ENCODE data around the gene PANX1.

PANX1 gene

GRCh38 chr11:94129512-94130297 lies 1.1 kb downstream of the PANX1 start:
- in situ Hi-C loops (cut with HindIII; ENCODE audit: low sequenced_read_pairs), result no loop called here

DNA sequence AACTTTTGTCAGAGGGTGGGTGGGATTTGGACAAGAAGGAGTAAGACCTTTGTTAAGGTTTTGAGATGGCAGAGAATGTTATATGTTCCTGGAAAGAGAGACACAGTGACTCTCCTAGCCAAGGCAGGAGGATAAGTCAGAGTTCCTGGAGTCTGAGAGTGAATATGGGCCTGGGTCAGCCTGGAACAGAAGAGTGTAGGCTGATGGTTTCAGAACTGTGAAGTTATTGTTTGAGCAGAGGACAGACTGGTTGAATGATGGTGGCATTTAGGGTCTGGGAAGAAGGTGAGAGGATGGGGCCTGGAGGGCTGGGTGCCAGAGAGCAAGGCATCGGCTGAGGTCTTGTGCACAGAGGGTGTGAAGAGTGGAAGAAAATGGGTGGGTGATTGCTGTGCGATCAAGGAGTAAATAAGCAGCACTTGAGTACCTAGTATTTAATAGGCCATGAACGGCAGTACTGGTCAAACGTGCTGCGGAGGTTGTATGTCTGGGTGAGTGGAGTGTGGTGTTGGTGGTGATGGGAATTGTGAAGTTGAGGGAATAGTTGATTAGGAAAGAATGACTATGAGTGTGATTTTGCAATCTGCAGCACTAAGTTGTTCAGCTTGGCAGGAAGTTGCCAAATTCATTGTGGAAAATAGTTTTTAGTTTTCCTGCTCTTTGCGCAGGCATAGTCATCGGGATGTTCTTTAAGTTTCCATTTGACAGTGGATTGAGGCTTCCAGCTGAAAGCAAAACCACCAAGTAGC lies 1.8 kb downstream of the PANX1 start:
- in situ Hi-C loops (cut with HindIII; ENCODE audit: low sequenced_read_pairs), result no loop called here

GRCh38 chr11:94131047-94131717 lies 2.5 kb downstream of the PANX1 start:
- in situ Hi-C loops (cut with HindIII; ENCODE audit: low sequenced_read_pairs), result no loop called here

DNA sequence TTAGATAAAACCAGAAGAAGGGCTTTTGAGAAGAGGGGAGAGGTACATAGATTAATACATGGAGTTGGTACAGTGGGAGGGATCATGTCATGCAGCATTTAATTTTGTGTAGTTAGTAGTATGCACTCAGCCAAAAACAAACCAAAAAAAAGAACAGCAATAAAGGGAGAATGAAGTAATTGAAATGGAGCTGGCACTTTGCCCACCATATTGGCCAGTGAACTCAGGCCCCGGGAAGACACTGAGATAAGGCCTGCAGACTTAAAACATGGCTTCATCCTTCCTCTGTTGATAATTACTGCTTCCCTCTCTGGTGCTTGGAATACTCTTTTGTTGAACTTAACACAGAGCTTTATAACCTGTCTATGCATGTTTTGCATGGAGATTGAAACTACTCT lies 3.1 kb downstream of the PANX1 start:
- in situ Hi-C loops (cut with HindIII; ENCODE audit: low sequenced_read_pairs), result no loop called here

GRCh38 chr11:94132152-94132558 lies 3.5 kb downstream of the PANX1 start:
- in situ Hi-C loops (cut with HindIII; ENCODE audit: low sequenced_read_pairs), result no loop called here

- in situ Hi-C loops (cut with HindIII; ENCODE audit: low sequenced_read_pairs), result no loop called here
These were observed 4.3 kb downstream of the PANX1 start for GRCh38 chr11:94132823-94133408.

DNA sequence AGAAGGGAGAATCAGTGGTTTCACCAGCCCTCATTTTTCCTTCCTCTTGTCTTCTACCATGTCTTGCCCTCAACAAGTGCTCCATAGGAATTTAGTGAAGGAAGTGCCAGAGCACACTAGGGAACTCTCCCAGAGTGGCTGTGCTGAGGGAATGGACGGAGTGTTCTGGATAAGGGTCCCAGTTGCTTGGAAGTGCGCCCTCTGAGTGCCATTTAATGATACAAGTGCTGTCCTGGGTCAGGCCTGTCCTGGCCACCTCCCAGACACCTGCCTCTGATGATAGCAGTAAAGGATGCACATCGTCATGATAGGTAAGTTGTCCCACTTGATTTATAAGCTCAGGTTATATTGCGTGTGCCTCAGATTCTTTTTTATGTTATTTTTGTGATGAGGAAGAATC lies 5.1 kb downstream of the PANX1 start:
- in situ Hi-C loops (cut with HindIII; ENCODE audit: low sequenced_read_pairs), result no loop called here

DNA sequence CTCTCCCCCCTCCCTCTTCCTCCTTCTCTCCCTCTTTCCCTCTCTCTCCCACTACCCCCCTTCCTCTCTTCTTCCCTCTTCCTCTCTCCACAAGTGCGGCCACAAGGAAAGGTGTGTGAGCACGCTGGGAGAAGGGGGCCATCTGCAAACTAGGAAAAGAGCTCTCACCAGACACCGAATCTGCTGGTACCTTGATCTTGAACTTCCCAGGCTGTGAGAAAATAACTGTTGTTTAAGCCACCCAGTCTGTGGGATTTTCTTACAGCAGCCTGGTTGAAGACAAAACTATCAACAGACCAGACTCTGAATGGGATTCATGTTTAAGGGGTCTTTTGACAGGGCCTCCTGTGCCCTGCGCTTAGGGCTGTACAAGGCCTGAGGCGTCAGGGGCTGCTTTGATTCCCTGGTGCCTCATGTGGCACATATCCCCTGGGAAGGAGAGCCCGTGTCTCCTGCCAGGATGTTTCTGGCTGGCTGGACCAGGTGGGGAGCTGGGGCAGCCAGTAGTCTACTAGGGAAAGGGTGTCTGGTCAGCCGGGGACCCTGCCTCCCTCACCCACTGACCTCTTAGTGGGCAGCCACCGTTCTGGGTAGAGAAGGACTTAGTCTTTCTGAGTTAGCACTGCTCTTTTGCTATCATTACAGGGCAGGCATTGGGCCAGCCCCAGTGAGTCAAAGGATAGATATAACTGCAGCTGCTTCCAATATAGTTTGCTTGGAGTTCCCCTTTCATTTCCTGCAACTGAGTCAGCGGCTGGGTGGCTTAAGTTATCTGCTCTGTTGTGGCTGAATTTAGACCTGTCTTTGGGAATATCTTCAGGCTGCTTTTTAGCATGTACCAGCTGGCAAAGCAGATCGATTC lies 6.2 kb downstream of the PANX1 start:
- in situ Hi-C loops (cut with HindIII; ENCODE audit: low sequenced_read_pairs), result no loop called here

DNA sequence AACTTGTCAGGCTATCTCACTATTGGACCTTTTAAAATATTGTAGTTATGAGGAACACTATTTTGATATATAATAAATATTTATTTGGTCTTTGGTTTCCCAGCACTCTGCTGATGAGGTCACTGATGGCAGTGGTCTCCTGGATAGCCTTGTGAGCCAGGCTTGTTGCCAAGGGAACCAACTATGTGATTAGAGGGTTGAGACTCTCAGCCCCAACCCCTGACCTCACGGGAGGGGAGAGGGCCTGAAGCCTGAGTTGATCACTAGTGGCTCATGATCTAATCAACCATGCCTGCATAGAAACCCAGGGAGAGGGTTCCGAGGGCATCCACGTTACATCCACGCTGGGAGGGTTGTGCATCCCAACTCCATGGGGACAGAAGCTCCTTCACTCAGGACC lies 10.8 kb downstream of the PANX1 start:
- in situ Hi-C loops (cut with HindIII; ENCODE audit: low sequenced_read_pairs), result no loop called here

GRCh38 chr11:94140154-94140655 lies 11.6 kb downstream of the PANX1 start:
- in situ Hi-C loops (cut with HindIII; ENCODE audit: low sequenced_read_pairs), result no loop called here

DNA sequence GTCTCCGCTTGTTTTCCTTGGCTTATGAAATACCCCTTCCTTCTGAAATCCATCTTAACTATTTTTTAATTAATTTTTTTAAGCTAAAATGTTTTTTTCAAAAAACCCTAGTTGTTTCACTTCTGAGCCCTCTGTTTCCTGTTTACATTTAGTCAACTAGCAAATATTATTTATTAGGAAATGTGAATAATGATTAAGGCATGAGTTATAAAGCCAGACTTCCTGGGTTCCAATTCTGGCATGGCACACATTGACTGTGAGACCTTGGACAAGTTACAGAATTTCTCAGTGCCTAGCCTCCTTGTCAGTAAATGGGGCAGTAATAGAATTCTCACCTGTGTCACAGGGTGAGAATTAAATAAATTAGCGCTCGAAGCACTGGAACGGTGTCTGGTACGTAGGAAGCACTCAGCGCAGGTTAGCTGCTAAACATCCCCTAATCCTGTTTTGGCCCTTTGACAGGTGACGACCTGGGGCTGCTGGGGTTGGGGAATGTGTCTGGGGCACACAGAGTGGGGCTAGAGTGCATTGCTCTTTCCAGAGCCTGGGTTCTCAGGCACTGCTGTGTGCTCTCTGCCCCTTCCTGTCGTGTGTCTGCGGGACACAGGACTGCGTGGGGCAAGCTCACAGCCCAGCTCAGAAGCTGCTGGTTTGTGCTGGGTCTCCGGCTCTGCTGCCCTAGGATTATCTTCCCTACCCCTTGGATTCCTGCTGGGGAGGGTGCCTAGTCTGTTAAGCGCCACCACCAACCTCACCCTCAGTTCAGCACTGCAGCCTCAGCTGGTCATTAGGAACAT lies 13.1 kb downstream of the PANX1 start:
- in situ Hi-C loops (cut with HindIII; ENCODE audit: low sequenced_read_pairs), result no loop called here

DNA sequence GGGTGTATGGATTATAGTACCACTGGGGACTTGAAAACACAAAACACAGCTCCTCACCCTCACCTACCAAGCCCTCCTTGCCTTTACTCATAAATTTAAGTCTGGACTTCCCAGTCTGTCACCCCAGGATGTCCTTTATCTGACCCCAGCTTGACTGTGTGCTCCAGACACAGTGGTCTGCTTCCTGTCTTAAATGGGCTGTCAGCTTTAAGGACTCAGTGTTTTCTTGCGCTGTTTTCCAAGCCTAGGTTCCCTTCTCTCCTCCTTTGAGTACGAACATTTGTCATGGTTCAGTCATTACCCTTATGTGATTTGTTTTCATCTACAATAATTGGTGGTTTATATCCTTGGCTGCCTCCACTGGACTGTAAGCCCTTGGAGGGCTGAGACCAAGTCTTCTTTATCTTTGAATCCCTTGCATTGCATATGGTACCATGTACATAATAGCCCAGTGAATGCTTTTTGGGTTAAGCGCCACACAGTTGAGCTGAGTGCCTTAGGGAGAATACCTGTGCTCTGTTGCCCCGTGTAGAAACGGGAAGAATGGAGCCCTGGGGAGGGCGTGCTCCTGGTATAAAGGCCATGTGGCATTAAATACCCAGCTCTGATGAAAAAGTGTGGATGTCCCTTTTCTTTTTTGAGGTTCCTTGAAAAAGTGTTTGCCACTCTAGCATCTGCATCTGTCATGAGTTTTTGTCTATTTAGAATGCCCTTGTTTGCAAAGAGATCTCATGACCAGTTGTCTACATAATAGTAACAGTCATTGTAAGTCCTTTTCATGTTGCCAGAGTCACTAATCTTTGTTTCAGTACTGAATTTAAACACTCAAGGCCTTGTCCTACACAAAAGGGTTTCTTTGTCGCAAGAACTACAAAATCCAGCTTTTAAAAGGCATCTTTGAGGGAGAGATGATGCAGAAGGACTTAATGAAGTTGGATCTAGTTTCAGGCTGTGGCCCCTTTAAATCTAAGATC lies 14.0 kb downstream of the PANX1 start:
- in situ Hi-C loops (cut with HindIII; ENCODE audit: low sequenced_read_pairs), result no loop called here

DNA sequence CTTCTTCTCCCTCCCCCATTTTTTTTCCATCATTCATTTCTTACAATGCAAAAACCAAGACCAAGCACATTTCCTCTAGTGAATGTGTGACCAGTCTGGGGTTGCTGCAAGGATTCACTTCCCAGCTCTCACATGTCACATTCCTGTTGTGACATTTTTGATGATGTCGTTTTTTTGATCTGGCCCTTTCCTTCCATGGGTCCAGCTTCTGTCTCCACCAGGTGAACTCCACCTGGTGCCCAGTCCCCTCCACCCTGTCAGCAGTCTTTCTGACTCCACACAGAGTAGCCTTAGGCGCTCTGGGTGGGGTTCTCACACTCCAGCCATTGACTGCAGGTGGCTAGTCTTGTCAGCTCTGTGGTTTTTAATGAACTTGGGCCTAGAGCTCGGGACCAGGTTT lies 15.6 kb downstream of the PANX1 start:
- in situ Hi-C loops (cut with HindIII; ENCODE audit: low sequenced_read_pairs), result no loop called here

DNA sequence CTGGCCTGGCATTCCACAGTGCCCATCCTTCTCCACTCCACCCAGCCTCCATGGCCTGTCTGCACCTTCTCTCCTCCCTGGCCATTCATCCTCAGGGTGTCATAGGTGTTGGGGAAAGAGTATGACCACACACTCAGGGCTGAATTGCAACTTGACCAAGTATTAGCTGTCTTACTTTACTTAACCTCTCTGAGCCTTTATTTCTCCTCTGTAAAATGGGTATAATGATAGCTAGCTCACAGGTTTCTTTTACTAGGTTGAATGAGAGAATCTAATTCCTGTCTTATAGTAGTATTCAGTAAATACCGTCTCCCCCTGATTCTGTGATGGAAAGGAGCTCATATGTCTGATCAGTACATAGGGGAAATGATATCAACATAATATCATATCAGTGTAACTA lies 16.0 kb downstream of the PANX1 start:
- in situ Hi-C loops (cut with HindIII; ENCODE audit: low sequenced_read_pairs), result no loop called here

GRCh38 chr11:94145431-94145830 lies 16.8 kb downstream of the PANX1 start:
- in situ Hi-C loops (cut with HindIII; ENCODE audit: low sequenced_read_pairs), result no loop called here

DNA sequence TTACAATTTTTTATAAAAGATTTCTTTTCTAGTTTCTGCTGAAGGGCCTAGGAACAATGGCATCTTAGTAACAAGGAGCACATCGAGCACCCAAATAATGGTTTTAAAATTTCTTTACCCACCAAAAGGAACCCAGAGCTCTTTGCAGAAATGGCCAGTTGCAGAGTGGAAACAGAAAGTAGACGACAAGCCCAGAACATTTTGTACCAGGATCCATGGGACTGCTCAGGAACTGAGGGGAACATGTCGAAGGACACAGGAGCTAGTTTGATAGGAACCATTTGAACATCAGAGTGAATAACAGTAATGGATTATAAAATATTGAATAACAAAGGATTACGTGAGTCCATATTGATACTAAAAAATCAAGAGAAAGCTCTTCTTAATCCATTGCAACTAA lies 17.3 kb downstream of the PANX1 start:
- in situ Hi-C loops (cut with HindIII; ENCODE audit: low sequenced_read_pairs), result no loop called here

GRCh38 chr11:94147433-94147845 lies 18.8 kb downstream of the PANX1 start:
- in situ Hi-C loops (cut with HindIII; ENCODE audit: low sequenced_read_pairs), result no loop called here

DNA sequence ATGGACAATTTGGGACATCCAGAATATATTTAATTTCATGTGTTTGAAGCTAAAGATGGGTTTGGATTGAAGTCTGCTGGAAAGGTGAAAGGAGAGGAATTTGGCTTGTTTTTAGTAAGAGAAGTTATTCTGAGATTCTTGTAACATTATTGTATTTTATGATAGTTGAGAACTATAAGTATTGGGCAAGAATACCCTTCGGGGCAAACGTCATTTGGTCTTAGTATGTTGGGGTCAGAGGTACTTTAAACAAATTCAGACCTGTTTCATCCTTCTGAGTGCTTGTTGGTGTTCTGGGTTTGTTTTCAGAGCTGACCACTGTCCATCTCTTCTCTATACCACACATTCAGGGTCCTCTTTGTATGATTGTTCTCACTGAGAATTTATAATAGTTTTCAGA lies 19.5 kb downstream of the PANX1 start:
- in situ Hi-C loops (cut with HindIII; ENCODE audit: low sequenced_read_pairs), result no loop called here

Data from endothelial cell of hepatic sinusoid (primary cell).